HG03565 (cell line): ENCODE measurements around the gene WNT3.
"Not testable (repeated sequence)": the region's sequence is repeated elsewhere in the genome, so short reads cannot be mapped to it uniquely, and the experiment has no call there.

Source experiments
- ATAC-seq: cut with Tn5 transposase; IDR thresholded peaks from one replicate; pipeline ENCODE4 v1.9.1; 2021; ENCODE audit warnings: mild to moderate bottlenecking, moderate library complexity; ENCODE audit not compliant: unreplicated experiment

WNT3 gene

DNA sequence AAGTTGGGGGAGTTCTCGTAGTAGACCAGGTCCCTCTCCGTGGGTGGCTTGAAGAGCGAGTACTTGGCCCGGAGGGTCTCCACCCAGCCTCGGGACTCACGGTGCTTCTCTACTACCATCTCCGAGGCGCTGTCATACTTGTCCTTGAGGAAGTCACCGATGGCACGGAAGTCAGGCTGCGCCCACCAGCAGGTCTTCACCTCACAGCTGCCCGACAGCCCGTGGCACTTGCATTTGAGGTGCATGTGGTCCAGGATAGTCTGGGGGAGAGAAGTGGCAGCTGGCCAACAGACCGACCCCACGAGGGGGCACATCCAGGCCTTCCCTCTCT is 50.0 kb downstream of the WNT3 start:
- ATAC-seq, result no peak

DNA sequence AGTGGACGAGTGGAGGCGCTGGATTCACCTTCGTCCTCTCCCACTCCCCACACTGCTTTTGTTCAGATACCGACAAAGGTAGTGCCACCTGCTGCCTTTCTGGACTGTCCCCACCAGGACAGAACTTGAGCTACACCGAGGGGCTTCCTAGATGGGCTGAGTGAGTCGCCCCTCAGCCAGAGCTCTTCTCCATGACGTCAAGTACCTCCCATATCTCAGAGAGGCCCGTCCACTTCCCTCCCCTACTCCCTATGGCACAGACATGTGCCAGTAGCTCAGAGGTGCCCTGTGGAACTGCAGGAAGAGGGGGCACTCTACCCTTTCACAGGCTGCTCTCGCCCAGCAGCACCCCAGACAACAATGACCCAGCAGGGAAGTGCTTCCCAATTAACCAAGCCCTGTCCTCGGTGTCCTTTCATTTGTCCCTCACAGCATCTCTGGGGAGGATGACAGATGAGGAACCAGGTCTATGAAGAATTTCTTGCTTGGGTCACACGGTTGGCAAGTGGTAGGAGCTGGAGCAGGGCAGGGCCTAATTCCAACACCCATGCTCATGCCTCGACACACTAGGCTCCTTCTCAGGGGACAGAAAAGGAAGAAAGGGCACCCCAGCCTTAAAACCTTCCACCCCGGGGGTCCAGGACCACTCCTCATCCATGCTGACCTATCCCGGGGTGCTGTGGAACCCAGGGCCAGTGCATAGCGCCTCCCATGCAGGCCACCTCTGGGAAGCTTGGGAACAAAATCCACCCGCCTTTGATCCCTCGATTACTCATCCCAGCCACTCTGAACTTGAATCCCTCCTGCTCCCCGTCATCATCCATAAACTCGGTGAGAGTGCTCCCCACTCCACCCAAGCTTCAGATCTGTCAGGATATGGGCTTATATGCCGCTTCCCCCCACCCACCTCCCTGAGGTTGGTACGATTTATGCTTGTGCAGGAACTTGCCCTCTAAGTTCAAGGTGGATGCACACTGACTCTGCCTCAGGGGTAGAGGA is 51.7 kb downstream of the WNT3 start:
- no peak for ATAC-seq

- no peak for ATAC-seq
Measured at GRCh38 chr17:46765453-46765852, 53.0 kb downstream of the WNT3 start.

DNA sequence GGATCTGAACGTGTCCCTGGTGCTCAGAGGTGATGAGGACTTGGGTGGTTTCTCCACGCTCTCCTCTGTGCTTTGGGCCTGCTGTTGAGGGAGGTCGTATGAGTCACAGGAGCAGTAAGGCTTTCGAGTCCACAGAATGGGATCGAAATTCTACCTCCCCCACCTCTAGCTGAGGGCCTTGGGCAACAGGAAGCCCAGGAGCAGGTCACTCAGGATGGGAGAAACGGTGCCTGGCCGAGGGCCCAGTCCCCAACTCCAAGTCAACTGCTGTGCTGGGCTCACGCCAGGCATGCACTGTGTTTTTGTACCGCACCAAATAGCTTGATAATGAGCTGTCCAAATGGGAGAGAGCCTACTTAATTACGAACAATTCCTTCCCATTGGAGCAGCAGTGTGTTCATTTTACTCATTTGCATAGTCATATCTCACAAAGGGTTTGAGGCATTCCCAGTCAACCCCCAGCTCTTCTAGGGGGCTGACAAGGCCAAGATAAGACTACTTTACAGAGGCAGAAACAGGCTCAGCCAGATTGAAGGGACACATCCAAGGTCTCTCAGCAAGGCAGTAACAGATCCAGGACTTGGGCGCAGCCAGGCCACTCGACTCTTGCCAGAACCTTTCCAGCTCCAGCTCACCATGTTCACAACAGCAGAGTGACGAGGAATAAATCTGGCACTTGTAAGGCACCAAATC is 53.6 kb downstream of the WNT3 start:
- ATAC-seq, result no peak

DNA sequence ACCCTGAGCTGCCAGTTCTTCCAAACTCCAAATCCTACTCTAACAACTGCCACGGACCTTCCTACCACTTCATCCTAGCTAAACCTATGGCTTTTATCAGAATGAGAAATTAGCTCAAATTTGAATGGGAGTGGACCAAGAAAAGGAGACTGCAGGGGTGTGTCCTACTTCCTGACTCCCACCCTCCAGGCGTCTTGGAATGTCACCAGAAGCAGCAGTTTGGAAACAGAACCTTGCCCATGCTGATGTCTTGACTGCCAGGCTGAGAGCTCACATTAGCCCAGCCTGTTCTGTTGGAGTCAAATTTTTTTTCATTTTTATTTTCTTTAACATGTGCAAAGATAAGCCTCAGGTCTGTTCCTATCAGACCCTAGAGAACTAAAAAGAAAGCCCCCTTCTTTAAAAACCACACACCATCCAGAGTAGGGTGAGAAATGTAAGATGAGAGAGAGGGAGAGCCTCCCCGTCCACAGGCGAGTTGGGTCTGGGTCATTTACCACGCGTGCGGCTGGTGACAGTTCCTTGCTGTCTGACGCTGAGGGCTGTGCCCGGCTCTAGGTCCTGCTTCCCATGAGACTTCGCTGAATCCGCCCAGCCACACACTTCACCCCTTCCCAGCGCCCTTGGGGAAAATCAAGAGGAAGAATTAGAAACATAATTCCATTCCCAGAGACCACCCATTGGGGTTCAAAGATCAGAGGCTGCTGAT is 54.3 kb downstream of the WNT3 start:
- ATAC-seq, result no peak

DNA sequence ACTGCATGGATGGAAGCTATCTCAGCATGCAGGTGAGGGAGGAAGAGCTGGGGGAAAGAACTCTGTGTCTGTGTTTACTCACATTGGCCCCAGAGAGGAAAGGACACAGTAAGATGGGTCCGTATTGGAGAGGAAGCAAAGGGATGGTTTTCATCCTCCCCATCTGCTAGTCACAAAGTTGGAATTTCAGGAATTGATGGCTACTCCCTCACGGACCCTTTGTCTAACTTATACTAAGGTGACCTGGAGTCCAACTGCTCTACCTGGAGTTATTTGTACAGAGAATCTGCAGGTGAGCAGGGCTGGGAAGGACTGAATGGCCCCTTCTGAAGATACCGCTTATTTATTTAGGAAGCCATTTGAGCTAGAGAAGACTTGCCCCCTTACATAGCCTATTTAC is 55.1 kb downstream of the WNT3 start:
- ATAC-seq, result no peak

GRCh38 chr17:46759141-46759540 is 59.4 kb downstream of the WNT3 start:
- ATAC-seq, result no peak

GRCh38 chr17:46758614-46759013 is 59.9 kb downstream of the WNT3 start:
- ATAC-seq, result no peak

DNA sequence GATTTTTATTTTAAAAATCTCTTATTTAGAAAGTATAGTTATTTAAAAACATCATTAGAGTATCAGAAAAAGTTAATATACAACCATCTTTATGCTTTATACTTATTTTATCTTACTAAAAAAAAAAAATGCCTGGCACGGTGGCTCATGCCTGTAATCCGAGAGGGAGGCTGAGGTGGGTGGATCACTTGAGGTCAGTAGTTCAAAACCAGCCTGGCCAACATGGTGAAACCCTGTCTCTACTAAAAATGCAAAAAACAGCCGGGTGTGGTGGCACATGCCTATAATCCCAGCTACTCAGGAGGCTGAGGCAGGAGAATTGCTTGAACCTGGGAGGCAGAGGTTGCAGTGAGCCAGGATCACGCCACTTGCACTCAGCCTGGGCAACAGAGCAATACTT is 60.9 kb downstream of the WNT3 start:
- ATAC-seq, result not testable (repeated sequence)

DNA sequence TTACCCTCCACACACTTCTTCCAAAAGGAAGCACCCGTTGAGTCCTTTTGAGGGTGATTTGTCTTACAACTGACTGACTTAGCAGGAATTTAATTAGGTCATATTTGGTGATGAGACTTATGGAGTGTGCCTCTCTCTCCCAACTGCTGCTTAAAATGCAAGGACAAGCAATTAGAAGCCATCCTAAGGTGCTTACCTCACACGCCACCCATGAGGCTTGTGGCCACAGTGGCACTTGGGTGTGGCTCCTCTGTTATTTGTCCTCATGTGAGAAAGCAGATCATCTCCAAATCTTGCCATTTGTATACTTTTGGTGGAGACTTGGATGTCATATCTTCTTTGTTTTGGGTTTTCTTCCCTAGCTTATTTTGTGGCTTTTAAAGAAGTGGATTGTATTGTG is 61.6 kb downstream of the WNT3 start:
- no peak for ATAC-seq

DNA sequence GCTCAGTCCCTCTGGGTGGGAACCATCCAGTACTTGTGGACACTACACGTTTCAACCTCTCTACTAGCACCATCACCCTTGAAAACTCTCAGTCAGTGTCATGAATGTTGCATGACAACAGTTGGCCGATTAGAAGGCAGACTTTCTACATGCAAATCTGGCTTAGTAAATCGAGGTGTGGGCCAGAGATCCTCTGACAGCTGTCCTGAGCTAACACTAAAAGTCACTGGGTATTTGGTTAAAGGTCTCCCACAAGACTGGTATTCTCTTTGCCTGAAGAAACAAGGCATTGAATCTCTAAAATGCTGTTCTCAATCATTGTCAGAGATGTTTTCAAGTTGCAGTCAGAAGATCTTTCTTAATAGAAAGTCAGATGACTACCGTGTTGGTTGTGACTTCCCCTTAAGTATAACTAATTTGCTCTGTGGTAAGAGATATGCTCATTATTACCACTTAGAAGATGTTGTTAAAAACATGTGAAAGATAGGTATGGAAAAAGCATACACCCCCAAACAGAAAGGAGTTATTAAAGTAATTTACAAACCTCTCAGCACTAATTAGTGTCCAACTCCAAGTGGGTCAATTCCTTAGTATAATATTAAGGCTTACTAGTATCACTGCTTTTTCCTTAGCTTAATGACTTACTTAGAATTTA is 62.3 kb downstream of the WNT3 start:
- ATAC-seq, result no peak

DNA sequence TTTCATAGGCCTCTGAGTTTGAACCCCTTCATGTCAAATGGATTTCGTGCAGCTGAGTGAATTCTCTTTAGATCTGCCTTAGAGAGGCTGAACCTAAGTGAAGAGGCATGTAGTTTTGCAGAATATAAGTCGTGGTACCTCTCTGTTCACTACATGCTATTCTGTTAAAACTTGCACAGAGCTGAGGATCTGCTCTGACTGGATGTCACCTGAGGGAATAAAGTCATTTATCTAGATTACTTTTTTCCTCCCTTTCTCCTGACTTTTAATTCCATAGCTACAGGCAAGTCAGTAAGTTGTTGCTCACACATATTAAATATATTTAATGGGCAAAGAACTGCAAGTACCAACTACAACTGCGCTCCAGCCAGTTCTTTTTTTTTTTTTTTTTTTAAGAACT is 64.7 kb downstream of the WNT3 start:
- no peak for ATAC-seq

- no peak for ATAC-seq
Measured at GRCh38 chr17:46751425-46751824, 67.1 kb downstream of the WNT3 start.

DNA sequence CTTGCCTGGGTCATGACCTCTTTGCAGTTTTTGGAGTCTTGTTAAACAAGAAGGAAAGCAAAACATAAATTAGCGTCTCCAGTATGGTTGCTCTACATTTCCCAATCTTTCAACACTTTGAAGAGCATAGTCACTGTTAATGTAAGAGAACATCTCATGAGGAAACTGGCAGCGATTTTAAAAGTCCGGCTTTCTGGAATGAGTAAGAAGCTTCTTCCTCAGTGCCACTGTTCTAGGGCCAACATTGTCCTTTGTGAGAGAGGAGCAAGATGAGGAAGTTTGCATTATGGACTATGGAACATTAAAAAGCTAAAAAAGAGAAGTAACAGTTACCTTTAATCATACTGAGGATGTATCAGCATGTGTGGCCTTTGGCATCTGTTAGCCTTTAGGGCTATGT is 73.1 kb downstream of the WNT3 start:
- ATAC-seq, result no peak

DNA sequence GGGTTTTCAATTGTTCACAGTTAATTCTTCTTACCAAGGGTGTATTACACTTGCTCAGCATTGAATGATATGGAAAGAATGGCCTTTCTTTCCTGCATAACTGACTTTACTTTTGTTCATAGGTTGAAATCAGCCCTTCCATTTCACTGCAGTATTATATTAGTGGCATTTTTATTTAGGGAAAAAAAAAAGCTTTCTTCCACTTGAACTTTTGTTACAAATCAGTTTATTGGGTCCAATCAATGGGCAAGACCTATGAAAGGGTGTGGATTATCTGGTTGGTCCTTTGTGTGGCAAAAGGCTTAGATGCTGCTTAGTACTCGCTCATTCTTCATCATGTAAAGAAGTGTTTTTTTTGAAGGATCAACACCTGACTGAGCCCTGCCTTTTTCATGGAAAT is 74.1 kb downstream of the WNT3 start:
- no peak for ATAC-seq

DNA sequence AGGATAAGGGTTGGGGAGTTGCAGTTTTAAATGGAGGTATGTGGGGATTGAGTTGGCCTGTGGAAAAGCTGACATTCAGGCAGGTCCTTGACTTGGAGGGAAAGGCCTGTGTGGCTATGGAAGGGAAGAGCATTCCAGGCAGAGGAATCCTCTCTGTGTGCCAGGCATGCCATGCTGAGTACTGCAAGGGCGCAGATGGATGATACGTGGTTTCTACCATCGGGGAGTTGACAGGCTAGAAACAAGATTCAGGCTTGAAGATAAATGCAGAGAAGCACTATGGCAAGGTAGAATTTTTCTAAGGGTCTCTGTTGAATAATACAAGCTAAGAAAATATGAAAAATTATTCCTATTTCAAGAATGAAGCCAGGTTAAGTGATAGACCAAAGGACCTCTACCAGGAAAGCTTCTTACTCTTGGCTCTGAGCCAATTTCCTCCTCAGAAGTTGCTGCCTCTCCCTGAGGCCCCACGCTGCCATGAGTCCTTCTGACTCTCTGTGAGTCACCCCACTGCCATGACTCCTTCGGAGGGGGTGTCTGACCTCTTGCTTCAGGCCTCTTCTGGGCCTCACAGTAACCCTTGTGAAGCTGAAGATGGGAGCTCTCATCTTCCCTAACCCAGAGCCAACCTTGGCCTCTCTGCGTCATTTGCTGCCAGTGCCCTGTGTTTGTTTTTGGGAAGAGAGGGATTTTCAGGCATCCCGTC is 75.8 kb downstream of the WNT3 start:
- ATAC-seq, result no peak

DNA sequence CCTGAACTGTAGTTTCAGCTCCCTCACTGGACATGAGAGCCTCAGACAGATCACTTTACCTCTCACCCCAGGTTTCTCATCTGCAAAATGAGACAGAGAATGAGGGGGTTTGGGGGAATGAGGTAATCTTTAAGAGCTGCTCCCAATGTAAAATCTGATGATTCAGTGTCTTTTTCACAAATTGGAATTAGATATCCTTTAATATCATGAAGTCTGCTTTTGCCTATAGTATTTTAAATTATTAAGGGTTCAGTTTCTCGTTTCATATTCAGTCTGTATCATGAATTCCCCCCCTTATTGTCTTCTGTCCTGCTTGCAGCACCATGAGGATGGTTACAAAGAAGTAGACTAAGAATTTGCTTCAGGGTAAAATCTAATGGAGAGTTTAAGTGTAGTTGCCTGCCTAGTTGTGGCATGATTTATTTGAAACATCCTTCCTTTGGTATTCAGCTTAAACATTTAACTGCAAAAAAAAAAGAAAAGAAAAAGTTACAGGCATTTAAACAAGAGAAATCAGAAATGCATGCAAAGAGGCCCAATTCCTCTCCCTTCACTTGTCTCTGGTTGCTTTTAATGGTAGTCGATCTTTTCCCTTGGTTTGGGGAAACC is 77.3 kb downstream of the WNT3 start:
- ATAC-seq, result no peak

DNA sequence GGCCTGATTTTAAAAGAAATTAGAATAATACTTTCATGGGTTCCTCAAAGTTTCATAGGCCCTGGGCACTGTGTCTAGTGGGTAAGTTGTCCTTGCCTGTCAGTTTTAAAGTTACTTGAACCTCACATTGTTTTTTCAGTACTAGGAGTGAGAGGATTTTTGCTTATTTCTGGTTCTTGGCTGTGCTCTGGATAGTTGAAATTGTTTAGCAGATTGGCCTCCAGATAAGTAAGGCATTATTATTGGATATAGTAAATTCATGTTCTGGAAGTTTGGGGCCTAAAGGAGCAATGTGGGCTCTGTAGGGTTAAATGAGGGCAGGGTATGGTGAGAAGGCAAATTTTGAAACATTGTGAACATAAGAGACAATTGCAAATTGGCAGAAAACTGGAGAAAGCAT is 78.5 kb downstream of the WNT3 start:
- no peak for ATAC-seq

DNA sequence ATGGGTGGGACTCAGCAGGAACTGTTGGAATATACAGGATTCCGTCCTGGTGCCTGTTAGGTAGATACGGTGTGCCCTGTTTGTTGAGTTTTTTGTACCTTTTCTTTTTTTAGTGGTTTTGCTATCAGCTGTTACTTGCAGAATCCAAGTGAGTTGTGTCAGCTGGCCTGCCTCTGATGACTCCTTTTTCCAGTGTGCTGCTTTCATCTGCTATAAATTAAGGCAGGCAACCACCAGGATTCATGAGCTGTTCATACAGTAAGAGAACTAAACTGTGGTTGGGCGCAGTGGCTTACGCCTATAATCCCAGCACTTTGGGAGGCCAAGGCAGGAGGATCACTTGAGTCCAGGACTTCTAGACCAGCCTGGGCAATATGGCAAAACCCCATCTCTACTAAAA is 79.9 kb downstream of the WNT3 start:
- ATAC-seq, result no peak

DNA sequence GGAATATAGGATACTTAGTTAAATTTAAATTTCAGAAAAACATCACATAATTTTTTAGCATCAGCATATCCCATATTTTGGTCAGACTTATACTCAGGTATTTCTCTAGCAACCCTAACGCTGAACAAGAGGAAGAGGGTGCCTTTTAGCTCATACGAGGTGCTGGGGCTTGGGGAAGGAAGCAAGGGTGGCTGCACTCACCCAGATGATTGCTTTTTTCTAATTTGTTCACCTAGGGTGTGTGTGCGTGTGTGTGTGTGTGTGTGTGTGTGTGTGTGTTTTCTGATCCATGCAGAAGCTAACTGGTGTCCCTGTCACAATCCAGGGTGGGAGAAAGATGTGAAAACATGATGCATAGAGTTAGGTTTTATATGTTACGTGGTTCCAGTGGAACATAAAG is 81.2 kb downstream of the WNT3 start:
- ATAC-seq, result no peak
